GM10266 (cell line): ENCODE data around the gene MRGPRX4.
A peak's percentile ranks its signal among the peaks of the same experiment; 100 is the strongest.
"Not testable (repeated sequence)": the region's sequence is repeated elsewhere in the genome, so short reads cannot be mapped to it uniquely, and the experiment has no call there.

Experiments used
- DNase-seq: peaks from one replicate; pipeline ENCODE4 v3.0.0; 2012; ENCODE audit errors: extremely low spot score
- TF ChIP-seq, protein P1 (sequence below): IDR thresholded peaks from 2 replicates; pipeline ENCODE4 v1.5.1; 2012; ENCODE audit warnings: mild to moderate bottlenecking, low read depth; ENCODE audit not compliant: control insufficient read depth, insufficient read depth; ENCODE audit errors: missing control alignments

The MRGPRX4 gene

DNA sequence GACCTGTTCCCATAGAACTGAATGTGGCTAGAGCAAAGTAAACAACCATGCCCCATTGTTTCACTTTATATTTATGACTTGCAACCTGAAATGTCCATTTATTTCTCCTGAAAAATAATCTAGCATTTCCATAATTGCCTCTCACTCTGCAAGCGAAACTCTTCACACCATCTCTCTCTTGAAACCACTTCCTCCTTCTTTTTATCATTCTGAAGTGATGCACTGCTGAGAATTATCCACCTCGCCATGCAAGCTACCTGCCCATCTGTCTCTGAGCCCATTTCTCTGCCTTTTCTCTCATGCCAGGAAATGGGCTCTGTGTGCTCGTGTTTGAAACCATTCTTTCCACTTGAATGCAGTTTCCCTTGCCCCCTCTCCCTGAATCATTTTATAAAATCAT is 26.8 kb upstream of the MRGPRX4 start:
- DNase-seq, result no peak
- TF ChIP-seq, protein P1, sequence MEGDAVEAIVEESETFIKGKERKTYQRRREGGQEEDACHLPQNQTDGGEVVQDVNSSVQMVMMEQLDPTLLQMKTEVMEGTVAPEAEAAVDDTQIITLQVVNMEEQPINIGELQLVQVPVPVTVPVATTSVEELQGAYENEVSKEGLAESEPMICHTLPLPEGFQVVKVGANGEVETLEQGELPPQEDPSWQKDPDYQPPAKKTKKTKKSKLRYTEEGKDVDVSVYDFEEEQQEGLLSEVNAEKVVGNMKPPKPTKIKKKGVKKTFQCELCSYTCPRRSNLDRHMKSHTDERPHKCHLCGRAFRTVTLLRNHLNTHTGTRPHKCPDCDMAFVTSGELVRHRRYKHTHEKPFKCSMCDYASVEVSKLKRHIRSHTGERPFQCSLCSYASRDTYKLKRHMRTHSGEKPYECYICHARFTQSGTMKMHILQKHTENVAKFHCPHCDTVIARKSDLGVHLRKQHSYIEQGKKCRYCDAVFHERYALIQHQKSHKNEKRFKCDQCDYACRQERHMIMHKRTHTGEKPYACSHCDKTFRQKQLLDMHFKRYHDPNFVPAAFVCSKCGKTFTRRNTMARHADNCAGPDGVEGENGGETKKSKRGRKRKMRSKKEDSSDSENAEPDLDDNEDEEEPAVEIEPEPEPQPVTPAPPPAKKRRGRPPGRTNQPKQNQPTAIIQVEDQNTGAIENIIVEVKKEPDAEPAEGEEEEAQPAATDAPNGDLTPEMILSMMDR, result no peak

DNA sequence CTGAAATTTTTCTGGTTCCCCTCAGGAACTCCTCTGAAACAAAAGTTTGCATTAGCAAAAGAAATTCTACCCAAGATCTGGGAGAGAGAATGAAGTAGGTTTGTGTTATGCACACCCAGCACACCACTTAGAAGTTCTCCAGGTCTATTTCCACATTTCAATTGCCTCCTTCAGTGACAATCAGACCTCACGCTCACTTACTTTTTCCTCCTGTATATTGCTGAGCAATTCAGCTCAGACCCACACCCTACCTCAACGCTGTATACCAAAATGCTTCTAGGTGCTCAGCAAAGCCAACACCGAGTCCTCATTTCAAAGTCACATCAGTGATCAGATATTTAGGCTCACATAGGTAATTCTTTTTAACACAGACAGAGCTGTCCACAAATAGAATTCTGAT is 21.1 kb upstream of the MRGPRX4 start:
- DNase-seq, result no peak
- TF ChIP-seq, protein P1, result no peak

DNA sequence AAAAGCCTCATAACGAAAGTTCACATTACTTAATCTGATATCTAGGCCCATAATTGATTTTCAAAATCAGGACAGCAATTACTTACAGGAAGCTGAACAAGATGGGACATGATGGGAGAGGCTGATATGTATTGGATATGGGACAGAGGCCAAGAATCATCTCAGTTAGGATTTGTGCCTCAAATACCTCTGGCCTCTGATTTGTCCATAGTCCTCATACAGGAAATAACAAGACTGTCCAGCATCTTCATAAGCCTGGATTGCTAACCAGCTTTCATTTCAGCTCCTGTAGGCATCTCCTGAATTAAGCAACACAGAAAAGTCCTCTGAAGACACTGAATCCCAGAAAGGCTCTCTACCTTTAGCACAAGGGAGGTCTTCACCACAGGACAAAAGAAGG is 4.3 kb upstream of the MRGPRX4 start:
- DNase-seq, result no peak
- TF ChIP-seq, protein P1, result no peak

DNA sequence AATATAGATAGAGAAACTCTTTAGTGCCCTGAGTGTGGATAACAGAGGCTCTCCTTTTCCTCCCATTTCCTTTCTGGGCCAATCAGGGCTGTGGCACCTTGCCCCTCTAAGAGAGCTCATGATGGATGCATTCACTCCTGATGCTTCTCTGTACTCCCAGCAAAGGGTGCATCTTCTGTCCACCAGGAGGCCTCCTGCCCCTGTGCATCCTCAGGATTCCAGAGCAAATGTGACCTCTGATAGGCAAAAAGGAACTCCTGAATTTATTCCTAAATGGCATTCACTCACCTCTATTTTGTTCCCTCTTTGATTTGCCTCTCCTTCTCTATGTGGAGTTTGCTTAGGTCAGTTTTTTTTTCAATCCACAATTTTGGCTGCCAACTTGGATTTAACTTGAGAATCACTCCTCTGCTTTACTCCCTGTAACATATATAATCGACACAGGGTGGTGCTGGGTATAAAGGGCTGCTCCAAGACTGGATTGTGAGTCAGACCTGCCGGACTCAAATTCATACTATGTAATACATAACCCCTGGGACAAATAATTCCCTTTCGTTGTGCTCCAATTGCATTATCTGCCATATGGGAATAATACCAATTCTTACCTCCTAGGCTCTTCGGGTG is 1.1 kb upstream of the MRGPRX4 start:
- TF ChIP-seq, protein P1, result peak; percentile 71
- peak; percentile 41 for DNase-seq

DNA sequence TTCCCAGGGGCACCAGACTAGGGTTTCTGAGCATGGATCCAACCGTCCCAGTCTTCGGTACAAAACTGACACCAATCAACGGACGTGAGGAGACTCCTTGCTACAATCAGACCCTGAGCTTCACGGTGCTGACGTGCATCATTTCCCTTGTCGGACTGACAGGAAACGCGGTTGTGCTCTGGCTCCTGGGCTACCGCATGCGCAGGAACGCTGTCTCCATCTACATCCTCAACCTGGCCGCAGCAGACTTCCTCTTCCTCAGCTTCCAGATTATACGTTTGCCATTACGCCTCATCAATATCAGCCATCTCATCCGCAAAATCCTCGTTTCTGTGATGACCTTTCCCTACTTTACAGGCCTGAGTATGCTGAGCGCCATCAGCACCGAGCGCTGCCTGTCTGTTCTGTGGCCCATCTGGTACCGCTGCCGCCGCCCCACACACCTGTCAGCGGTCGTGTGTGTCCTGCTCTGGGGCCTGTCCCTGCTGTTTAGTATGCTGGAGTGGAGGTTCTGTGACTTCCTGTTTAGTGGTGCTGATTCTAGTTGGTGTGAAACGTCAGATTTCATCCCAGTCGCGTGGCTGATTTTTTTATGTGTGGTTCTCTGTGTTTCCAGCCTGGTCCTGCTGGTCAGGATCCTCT is 709 bp downstream of the MRGPRX4 start:
- no peak for DNase-seq
- TF ChIP-seq, protein P1, result no peak

DNA sequence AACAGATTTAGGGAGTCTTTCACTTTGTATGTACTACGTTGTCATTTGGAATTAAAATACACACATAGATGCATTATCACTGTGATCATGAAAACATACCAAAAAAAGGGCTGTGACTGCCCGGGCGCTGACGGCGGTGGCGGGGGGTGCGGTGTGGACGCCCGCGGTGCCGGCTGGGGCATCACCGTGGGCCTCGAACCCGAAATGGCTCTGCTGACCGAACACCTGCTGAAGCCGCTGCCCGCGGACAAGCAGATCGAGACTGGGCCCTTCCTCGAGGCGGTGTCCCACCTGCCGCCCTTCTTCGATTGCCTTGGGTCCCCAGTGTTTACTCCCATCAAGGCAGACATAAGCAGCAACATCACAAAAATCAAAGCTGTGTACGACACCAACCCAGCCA is 16.2 kb downstream of the MRGPRX4 start:
- TF ChIP-seq, protein P1, result no peak
- no peak for DNase-seq

DNA sequence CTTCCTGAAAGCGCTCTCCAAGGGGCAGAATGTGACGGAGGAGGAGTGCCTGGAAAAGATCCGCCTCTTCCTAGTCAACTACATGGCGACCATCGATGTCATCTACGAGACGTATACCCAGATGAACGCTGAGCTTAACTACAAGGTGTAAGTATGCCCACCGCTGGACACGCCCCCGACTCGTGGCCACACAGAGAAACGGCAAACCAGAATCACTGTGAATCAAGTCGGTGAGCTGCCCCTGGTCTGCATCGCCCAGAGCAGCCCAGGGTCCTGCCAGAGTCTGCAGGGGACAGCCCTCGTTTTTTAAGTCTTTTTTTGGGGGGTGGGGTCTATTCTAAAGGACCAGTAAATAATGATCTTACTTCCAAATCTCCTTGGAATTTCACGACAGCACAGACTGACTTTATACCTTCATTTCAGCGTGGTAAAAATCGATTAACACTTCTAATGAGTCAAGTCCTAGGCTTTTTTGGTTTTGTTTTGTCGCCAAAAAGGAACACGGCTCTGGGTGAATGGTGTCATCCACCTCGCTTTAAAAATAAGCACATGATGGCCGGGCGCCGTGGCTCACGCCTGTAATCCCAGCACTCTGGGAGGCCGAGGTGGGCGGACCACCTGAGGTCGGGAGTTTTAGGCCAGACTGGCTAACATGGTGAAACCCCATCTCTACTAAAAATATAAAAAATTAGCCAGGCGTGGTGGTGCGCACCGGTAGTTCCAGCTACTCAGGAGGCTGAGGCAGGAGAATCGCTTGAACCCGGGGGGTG is 17.0 kb downstream of the MRGPRX4 start:
- DNase-seq, result not testable (repeated sequence)
